Ascending aorta (tissue), 2 donors: Measurements from ENCODE around the gene RRAGB. TPM values are rescaled to one million over a fixed set of nuclear protein-coding genes. Genes with fewer than 3 reads are reported as not detected.
"Not testable (repeated sequence)": the region's sequence is repeated elsewhere in the genome, so short reads cannot be mapped to it uniquely, and the experiment has no call there.

Source experiments
- DNase-seq, 2 donors: peaks; one replicate each; pipeline ENCODE4 v3.0.0-alpha.2; 2019; ENCODE audit warnings: low spot score in 2 of 2
- H3K27ac ChIP-seq, 2 donors: fragments of 200-600 bp; sonication (generic); one replicate each; pipeline ENCODE4 v1.5.1; 2016 to 2017; ENCODE audit warnings: mild to moderate bottlenecking in 1 of 2
- H3K27me3 ChIP-seq: fragments of 200-600 bp; sonication (generic); one replicate; pipeline ENCODE4 v1.5.1; 2017
- H3K36me3 ChIP-seq, 2 donors: fragments of 200-600 bp; sonication (generic); one replicate each; pipeline ENCODE4 v1.5.1; 2016
- H3K4me1 ChIP-seq, 2 donors: fragments of 200-600 bp; sonication (generic); one replicate each; pipeline ENCODE4 v1.5.1; 2016 to 2017; ENCODE audit warnings: mild to moderate bottlenecking in 1 of 2
- H3K4me3 ChIP-seq, 2 donors: fragments of 200-600 bp; sonication (generic); one replicate each; pipeline ENCODE4 v1.5.1; 2016 to 2017; ENCODE audit warnings: mild to moderate bottlenecking in 1 of 2
- H3K9me3 ChIP-seq, 2 donors: fragments of 200-600 bp; sonication (generic); one replicate each; pipeline ENCODE4 v1.5.1; 2016
- intact Hi-C: fragments of 100-400 bp; cut with DNase I; formaldehyde crosslinking; loops from one replicate; pipeline ENCODE4 v1.15.1; 2023
- total RNA-seq: library from RNA; depleted of rRNA; stranded (reverse); fragments of >200 nt; gene quantifications from one replicate; pipeline ENCODE4 v1.1.0, GENCODE V29; 2016
- TF ChIP-seq, protein P1 (sequence below), 3 experiments: fragments of 200-600 bp in 2 of 3; fragments of 450-650 bp in 1 of 3; sonication (generic) in 2 of 3; IDR thresholded peaks; one replicate each; pipeline ENCODE4 v1.5.1; 2016 to 2019; ENCODE audit warnings: antibody characterized with exemption in 3 of 3, mild to moderate bottlenecking in 1 of 3, moderate library complexity in 1 of 3

The RRAGB gene, protein sequence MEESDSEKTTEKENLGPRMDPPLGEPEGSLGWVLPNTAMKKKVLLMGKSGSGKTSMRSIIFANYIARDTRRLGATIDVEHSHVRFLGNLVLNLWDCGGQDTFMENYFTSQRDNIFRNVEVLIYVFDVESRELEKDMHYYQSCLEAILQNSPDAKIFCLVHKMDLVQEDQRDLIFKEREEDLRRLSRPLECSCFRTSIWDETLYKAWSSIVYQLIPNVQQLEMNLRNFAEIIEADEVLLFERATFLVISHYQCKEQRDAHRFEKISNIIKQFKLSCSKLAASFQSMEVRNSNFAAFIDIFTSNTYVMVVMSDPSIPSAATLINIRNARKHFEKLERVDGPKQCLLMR
- total RNA-seq = 9.9 TPM

DNA sequence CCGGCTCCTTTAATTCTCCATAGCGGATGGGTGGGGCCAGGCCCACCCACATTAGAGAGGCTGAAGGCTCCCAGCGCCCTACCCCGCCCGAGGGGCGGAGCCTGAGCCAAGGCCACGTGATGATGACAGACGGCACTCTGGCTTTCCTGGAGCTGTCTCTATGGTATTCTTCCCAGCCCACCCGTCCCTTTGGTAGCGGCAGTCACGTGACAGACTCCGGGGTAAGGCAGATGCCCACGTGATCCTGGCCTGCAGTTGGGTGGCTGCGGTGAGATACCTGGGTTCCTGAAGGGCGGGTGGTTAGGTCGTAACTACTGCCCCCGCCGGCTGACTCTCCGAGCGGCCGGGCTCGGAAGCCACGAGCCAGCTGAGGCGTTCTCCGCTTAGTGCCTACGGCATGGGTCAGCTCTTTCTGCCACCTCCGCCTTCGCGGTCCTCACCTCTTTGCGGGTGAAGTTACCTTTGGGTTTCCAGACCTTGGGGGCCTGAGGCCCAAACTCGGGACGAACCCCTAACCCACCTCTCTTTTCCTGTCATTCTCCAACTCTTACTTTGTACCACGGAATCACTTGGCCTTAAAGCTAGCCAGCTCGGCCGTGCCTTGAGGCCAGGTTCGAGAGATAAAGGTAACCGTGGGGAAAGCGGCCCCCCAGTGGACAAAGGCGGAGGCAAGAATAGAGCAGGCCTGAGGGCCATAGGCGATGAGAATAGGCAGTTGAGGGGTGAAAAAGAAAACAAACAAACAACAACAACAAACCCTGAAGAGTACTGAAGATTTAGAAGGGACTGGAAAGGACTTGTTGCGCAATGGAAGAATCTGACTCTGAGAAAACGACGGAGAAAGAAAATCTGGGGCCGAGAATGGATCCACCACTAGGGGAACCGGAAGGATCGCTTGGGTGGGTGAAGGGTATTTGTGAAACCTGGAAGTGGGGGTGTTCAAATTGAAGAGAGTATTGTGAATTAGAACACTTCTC lies at the start of gene RRAGB:
Gene RRAGB (plus strand): TSS at position 229 of the 977 bp plus-strand sequence. CDS start 579 bp downstream, at position 808.
- TF ChIP-seq, protein P1, sequence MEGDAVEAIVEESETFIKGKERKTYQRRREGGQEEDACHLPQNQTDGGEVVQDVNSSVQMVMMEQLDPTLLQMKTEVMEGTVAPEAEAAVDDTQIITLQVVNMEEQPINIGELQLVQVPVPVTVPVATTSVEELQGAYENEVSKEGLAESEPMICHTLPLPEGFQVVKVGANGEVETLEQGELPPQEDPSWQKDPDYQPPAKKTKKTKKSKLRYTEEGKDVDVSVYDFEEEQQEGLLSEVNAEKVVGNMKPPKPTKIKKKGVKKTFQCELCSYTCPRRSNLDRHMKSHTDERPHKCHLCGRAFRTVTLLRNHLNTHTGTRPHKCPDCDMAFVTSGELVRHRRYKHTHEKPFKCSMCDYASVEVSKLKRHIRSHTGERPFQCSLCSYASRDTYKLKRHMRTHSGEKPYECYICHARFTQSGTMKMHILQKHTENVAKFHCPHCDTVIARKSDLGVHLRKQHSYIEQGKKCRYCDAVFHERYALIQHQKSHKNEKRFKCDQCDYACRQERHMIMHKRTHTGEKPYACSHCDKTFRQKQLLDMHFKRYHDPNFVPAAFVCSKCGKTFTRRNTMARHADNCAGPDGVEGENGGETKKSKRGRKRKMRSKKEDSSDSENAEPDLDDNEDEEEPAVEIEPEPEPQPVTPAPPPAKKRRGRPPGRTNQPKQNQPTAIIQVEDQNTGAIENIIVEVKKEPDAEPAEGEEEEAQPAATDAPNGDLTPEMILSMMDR (IDR thresholded peaks at IDR 0.05) = peak; percentile 4 to 60 (median 49)
- intact Hi-C loops = loop anchor here (5.0 to 10.0 kb wide), 4 partner anchors 517 to 1877 kb away; partner anchors contain the start of genes KLF8 and ZXDB
- peak; percentile 93 to 96 for DNase-seq
- peaks cover 0 to 3% of the 10 kb centered on the region in 2 donors for H3K36me3 ChIP-seq
- no peaks in the 10 kb centered on the region for H3K9me3 ChIP-seq
- peaks cover 0 to 4% of the 10 kb centered on the region in 2 donors for H3K4me1 ChIP-seq
- no peaks in the 10 kb centered on the region for H3K27me3 ChIP-seq
- peak within 1 kb of the TSS; percentile 59 to 81 for H3K4me3 ChIP-seq
- peak within 1 kb of the TSS; percentile 73 to 85 for H3K27ac ChIP-seq

DNA sequence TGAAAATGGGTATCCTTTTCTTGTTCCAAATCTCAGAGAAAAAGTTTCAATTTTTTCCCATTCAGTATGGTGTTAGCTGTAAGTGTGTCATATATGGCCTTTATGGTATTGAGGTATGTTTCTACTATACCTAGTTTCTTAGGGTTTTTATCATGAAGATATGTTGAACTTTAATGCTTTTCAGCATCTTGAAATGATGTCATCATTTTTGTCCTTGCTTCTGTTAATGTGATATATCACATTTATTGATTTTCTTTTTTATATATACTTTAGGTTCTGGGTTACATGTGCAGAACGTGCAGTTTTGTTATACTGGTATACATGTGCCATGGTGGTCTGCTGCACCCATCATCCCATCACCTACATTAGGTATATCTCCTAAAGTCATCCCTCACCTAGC lies 49.5 kb upstream of the RRAGB start:
- no peak overlapping the region for H3K27ac ChIP-seq
- TF ChIP-seq, protein P1 (IDR thresholded peaks at IDR 0.05) = no peak
- intact Hi-C loops = no loop called here
- no peak for DNase-seq
- no peaks in the 10 kb centered on the region for H3K36me3 ChIP-seq
- H3K4me1 ChIP-seq = no peaks in the 10 kb centered on the region
- H3K9me3 ChIP-seq = peaks cover 0 to 15% of the 10 kb centered on the region in 2 donors
- no peaks in the 10 kb centered on the region for H3K27me3 ChIP-seq
- no peak overlapping the region for H3K4me3 ChIP-seq

DNA sequence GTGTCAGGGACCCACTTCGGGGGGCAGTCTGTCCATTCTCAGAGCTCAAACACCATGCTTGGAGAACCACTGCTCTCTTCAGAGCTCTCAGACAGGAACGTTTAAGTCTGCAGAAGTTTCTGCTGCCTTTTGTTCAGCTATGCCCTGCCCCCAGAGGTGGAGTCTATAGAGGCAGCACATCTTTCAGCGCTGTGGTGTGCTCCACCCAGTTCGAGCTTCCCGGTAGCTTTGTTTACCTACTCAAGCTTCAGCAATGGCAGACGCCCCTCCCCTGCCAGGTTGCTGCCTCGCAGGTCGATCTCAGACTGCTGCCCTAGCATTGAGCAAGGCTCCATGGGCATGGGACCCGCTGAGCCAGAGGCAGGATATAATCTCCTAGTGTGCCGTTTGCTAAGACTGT lies 29.0 kb upstream of the RRAGB start:
- H3K27me3 ChIP-seq, H3K4me3 ChIP-seq, H3K4me1 ChIP-seq, intact Hi-C loops, DNase-seq, H3K36me3 ChIP-seq, H3K27ac ChIP-seq: not testable (repeated sequence)
- H3K9me3 ChIP-seq = peaks cover 0 to 11% of the 10 kb centered on the region in 2 donors

DNA sequence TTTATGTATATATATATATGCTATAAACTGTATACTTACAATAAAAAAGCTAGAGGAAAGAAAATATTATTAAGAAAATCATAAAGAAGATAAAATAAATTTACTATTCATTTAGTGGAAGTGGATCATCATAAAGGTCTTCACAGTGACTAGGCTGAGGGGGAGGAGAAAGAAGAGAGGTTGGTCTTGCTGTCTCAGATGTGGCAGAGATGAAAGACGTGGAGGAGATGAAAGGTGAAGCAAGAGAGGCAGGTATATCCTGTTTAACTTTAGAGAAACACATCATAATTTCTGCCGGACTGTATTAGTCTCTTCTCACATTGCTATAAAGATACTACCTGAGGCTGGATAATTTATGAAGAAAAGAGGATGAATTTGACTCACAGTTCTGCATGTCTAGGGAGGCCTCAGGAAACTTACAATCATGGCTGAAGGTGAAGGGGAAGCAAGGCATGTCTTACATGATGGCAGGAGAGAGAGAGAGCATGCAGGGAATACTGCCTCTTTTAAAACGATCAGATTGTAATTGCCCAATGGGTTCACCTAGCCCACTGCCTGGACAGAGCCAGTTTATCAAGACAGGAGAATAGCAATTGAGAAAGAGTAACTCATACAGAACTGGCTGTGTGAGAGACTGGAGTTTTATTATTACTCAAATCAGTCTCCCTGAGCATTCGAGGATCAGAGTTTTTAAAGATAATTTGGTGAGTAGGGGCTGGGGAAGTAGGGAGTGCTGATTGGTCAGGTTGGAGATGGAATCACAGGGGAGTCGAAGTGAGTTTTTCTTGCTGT lies 22.1 kb upstream of the RRAGB start:
- H3K27ac ChIP-seq = no peak overlapping the region

DNA sequence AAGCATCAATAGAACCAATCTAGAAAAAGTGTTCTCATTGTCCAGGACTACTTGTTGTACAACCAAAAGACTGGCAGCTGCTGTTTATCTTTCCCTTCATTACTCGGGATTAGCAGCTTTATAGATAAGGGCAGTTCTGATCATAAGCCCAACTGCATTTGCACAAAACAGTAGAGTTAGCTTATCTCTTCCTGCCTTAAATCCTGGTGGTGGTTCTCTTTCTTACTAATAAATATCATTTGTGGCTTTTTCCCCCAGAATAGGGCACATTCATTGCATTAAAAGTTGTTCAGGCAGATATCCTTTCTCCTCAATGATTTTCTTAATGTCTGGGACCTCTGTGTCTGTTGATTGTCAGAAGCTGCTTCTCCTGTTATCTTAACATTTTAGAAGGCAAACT lies 20.2 kb upstream of the RRAGB start:
- no peak overlapping the region for H3K4me3 ChIP-seq
- intact Hi-C loops = no loop called here
- TF ChIP-seq, protein P1 (IDR thresholded peaks at IDR 0.05) = no peak

More for the DNA sequence above, 22.1 kb upstream of the RRAGB start:
- no peak for DNase-seq
- peaks cover 0 to 5% of the 10 kb centered on the region in 2 donors for H3K9me3 ChIP-seq
- H3K27me3 ChIP-seq = no peaks in the 10 kb centered on the region
- no peaks in the 10 kb centered on the region for H3K36me3 ChIP-seq
- TF ChIP-seq, protein P1 (IDR thresholded peaks at IDR 0.05) = no peak
- no peaks in the 10 kb centered on the region for H3K4me1 ChIP-seq
- intact Hi-C loops = no loop called here
- H3K4me3 ChIP-seq = no peak overlapping the region

More for the DNA sequence above, 20.2 kb upstream of the RRAGB start:
- Histone ChIP-seq H3K9me3 (no peaks in the 10 kb centered on the region), H3K36me3 (no peaks in the 10 kb centered on the region), H3K27me3 (no peaks in the 10 kb centered on the region), H3K27ac (no peak overlapping the region), H3K4me1 (no peaks in the 10 kb centered on the region)
- no peak for DNase-seq
